OCI-LY3 (cell line): Measurements from ENCODE around the gene TBX4.

Experiments
- EZH2phosphoT487 ChIP-seq: fragments of 200-600 bp; shearing (Covaris generic); IDR thresholded peaks from 2 replicates; pipeline ENCODE4 v1.6.1; 2018; ENCODE audit warnings: antibody characterized with exemption, mixed run types, low read depth
- TF ChIP-seq, protein P1 (sequence below): fragments of 200-600, 300-600 bp; sonication (generic); IDR thresholded peaks from 2 replicates; pipeline ENCODE4 v1.5.1; 2014; ENCODE audit warnings: antibody characterized with exemption, low read length, low read depth

DNA sequence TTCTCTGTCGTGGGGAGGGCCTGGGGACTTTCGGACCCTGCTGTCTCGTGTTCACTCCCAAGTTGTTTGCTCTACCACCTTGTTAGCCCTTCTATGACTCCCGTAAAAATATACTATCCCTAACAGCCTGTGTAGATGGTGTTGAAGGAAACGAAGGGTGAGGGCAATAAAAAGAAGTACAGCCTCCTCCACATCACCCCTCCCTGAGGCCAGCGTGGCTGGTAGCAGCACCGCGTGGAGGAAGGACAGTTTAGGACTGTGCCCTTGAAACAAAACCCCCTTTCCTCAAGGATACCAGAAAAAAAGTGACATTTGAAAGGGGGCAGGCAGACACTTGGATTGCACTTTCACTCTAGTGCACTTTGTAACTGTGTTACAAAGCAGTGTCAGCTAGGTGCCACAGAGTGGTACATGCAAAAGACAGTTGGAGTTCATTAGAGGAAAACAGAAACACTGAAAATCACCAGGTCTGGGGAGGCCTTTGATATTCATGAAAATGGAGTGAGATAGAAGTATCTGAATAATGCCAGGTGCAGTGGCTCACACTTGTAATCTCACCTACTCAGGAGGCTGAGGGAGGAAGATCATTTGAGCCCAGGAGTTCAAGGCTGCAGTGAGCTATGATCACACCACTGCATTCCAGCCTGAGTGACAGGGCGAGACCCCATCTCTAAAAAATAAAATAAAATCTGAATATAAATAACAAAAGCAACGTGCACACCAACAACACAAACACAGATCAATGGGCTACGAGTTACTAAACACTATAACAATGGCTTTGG lies 53.8 kb downstream of the TBX4 start:
- TF ChIP-seq, protein P1, sequence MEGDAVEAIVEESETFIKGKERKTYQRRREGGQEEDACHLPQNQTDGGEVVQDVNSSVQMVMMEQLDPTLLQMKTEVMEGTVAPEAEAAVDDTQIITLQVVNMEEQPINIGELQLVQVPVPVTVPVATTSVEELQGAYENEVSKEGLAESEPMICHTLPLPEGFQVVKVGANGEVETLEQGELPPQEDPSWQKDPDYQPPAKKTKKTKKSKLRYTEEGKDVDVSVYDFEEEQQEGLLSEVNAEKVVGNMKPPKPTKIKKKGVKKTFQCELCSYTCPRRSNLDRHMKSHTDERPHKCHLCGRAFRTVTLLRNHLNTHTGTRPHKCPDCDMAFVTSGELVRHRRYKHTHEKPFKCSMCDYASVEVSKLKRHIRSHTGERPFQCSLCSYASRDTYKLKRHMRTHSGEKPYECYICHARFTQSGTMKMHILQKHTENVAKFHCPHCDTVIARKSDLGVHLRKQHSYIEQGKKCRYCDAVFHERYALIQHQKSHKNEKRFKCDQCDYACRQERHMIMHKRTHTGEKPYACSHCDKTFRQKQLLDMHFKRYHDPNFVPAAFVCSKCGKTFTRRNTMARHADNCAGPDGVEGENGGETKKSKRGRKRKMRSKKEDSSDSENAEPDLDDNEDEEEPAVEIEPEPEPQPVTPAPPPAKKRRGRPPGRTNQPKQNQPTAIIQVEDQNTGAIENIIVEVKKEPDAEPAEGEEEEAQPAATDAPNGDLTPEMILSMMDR, result no peak
- no peak for TF ChIP-seq EZH2phosphoT487
